Measurements from ENCODE around the gene NDUFA11.
"Not testable (repeated sequence)": the region's sequence is repeated elsewhere in the genome, so short reads cannot be mapped to it uniquely, and the experiment has no call there.

NDUFA11 gene

DNA sequence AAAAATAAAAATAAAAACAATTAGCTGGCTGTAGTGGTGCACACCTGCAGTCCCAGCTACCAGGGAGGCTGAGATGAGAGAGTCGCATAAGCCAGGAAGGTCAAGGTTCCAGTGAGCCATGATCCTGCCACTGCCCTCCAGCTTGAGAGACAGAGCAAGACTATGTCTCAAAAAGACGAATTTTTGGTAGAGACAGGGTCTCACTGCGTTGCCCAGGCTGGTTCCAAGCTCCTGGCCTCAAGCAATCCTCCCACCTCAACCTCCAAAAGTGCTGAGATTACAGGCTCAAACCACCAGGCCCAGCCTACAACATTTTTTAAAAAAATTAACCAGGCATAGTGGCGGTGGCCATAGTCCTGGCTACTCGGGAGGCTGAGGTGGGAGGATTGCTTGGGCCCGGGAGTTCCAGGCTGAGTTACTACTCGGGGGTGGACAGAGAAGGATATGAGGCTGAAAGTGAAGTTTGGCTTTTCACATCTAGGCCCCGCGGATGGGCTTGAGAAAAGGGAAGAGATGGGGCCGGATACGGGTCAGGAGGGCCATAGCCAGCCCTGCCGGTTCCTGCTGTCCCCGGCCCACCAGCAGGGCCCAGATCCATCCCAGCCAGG lies 10.2 kb downstream of the NDUFA11 start:
- no peak for DNase-seq (ENCODE audit: low read depth, low spot score)
- no peak overlapping the region for H3K27ac ChIP-seq

DNA sequence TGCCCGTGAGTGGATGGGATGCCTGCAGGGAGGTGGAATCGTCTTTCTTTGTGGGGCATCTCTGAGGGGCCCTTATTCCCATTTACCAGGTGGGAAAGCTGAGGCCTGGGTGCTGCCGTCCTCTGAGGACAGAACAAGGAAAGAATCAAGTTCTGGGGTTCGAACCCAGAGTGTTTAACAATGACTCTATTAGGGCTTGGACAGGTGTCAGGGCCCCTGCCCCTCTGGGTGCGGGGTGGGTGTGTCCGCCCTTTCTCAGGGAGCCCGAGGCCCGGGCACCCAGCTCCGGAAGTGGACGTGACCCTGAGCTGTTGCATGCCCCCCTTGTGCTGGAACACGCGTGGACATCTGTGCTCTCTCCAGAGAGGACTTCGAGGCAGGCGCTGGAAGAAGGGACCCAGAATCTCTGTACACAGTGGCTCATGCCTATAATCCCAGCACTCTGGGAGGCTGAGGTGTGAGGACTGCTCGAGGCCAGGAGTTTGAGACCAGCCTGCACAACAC lies 10.8 kb downstream of the NDUFA11 start:
- no peak for DNase-seq (ENCODE audit: low read depth, low spot score)
- no peak overlapping the region for H3K27ac ChIP-seq

DNA sequence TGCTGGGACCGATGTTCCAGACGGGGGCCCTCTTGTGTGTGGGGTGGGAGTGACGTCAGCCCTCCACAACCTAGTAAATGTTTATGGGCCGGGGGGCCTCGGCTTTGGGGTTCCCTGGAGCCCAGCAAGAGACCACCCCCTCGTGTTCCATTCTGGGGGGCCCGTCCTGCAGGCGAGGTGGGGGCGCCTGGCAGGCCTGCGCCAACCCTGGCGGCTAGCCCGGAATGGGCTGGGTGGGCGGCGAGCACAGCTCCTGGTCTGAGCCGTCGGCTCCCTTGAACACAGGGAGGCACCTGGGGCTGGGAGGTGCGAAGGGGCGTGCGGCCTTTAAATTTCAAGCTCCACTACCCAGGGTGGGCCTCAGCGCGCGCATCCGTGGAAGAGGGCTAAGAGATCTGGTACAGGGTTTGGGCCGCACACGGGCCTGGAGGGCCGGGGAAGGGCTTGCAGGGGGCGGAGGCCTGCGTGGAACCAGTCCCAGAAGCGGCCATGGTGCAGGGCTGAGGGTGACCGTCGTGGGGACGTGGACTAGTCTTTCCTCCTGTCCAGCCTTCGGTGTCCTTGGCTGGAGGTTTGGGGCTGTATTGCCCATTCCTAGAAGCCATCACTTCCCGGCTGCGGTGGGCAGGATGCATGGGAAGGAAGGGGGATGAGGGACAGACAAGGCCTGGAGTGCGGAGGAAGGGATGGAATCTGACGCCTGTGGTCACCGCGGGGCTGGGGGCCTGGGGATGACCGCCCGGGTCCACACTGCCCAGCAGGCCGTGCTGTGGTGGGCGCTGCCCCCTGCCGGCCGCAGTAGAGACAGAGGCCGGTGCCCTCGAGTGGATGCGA lies 11.4 kb downstream of the NDUFA11 start:
- H3K27ac ChIP-seq: no peak overlapping the region
- DNase-seq (ENCODE audit: low read depth, low spot score): no peak

DNA sequence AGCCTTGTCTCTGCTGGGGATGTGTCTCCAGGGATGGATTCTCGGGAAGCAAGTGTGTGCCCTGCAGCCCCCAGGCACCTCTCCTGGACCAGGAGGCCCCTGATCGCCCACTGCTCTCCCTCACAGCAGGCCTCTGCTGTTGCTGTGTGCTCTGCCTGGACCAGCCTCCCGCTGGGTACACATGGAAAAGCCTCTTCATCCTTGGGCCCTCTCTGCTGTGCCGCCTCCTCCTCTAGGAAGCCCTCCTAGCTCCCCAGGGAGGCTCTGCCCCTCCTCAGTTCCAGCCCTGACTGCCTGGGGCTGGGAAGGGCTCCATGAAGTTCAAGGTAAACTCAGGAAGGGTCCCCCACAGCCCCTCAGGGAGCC lies 12.0 kb downstream of the NDUFA11 start:
- DNase-seq (ENCODE audit: low read depth, low spot score): no peak
- no peak overlapping the region for H3K27ac ChIP-seq

DNA sequence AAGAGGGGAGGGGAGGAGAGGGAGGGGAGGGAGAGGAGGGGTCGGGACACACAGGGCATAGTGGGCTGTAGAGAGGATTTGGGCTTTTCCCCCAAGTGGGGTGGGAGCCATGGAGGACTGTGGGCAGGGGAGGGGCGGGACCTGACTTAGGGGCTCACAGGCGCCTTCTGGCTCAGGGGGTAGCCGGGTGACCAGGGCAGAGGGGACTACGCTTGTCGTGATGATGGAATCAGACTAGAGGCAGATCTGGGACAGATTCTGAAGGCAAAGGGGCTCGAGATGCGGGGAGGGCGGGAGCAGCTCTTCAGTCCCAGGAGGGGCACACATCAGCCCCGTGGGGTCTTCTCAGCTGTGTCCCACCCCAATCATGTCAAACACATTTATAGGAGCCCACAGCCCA lies 13.5 kb downstream of the NDUFA11 start:
- no peak for DNase-seq (ENCODE audit: low read depth, low spot score)
- H3K27ac ChIP-seq: no peak overlapping the region

DNA sequence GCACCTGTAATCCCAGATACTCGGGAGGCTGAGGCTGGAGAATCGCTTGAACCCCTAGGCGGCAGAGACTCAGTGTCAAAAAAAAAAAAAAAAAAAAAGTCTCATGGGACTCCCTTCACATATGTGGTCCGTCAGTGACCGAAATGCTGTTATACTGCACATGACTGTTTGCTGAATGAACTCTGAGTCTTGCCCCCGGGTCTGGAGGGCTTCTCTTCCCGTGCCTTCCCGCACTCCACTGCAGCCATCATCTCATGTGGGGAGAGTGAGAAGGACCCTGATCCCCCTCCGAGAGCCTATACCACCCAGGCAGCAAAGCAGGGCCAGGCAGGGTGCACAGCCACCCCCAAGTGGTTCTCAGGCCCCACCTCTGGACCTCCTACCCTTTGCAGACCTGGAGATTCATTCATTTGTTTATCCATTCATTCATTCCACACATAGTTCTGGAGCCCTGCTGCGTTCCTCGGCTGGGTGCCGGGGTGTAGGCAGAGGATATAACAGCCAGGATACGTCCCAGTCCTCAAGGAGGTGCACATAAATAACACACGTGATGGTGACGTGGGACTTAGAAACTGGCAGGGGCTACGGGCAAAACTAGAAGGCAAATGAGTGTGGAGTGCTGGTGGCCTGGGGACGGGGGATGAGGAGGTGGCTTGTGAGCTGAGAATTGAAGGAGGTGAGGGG lies 14.2 kb downstream of the NDUFA11 start:
- no peak overlapping the region for H3K27ac ChIP-seq
- no peak for DNase-seq (ENCODE audit: low read depth, low spot score)

DNA sequence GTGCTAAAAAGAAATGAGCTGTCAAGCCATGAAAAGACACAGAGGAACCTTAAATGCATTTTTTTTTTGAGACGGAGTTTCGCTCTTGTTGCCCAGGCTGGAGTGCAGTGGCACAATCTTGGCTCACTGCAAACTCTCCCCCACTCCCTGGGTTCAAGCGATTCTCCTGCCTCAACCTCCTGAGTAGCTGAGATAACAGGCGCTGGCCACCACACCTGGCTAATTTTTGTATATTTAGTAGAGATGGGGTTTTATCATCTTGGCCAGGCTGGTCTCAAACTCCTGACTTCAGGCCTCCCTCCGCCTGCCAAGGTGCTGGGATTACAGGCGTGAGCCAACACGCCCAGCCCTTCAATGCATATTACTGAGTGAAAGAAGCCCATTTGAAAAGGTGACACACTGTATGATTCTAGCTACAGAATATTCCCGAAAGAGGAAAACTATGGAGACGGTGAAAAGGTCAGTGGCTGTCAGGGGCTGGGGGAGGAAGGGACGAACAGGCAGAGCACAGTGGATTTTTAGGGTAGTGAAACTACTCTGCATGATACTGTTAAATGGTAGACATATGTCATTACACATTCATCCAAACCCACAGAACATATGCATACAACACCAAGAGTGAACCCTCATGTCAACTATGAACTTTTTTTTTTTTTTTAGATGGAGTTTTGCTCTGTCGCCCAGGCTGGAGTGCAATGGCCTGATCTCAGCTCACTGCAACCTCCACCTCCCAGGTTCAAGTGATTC lies 19.4 kb downstream of the NDUFA11 start:
- not testable (repeated sequence) for DNase-seq (ENCODE audit: low read depth, low spot score)

DNA sequence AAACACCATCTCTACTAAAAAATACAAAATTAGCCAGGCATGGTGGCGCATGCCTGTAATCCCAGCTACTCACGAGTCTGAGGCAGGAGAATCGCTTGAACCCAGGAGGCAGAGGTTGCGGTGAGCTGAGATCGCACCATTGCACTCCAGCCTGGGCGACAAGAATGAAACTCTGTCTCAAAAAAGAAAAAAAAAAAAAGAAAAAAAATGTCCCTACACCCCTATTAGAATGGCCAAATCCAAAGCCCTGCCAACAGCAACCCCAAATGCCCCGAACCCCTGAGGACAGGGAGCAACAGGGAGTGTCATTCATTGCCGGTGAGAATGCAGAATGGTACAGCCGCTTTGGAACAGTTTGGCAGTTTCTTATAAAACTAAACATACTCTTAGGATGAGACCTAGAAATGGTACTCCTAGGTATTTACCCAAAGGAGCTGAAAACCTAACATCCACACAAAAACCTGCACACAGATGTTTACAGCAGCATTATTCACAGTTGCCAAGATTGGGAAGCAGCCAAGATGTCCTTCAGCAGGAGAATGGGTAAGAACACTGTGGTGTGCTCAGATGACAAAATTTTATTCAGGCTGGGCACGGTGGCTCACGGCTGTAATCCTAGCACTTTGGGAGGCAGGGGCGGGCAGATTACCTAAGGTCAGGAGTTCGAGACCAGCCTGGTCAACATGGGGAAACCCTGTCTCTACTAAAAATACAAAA lies 20.3 kb downstream of the NDUFA11 start:
- not testable (repeated sequence) for DNase-seq (ENCODE audit: low read depth, low spot score); H3K27ac ChIP-seq

More for the DNA sequence above, 19.4 kb downstream of the NDUFA11 start:
- H3K27ac ChIP-seq: not testable (repeated sequence)

DNA sequence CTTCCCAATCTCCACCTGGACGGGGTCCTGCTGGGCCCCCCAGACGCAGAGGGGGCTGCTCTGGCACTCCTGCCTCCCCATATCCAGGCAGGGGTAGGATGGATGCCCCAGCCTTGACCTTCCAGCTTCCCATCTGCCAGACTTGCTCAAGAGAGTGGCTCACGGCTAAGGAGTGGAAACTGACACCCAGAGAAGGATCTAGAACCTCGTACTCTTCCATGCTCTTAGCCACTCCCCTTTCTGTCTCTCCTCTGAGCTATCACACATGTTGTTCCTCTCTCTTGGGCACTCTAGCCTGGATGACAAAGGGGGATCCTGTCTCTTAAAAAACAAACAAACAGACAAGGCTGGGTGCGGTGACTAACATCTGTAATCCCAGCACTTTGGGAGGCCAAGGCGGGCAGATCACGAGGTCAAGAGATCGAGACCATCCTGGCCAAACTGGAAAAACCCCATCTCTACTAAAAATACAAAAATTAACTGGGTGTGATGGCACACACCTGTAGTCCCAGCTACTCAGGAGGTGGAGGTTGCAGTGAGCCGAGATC lies 21.1 kb downstream of the NDUFA11 start:
- no peak for DNase-seq (ENCODE audit: low read depth, low spot score)
- no peak overlapping the region for H3K27ac ChIP-seq

DNA sequence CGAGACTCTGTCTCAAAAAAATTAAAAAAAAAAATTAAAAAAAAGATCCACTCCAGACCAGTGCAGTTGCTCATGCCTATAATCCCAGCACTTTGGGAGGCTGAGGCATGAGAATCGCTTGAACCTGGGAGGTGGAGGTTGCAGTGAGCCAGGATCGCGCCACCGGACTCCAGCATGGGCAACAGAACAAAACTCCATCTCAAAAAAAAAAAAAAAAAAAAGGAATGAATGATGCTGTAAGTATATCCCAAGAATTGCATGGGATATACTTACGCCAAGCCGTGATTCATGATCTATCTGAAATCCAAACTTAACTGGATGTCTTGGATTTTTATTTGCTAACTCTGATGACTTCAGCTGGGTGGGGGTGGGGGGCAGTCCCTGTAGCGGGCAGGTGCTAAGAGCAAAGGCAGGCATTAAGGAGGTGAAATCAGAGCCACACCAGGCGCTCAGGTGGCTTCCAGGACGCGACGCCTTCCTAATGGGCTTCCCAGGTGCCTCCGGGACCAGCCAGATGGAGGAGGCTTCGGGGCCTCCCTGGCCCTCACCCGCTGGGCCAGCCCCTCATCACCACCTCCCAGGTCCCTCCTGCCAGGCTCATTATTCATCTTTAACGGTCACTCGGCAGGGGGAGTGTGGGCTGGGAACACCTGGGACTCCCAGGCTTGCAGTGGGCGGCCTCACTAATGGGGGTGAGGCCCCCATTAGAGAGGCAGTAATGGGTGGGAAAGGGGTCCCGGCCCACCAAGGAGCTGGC lies 21.9 kb downstream of the NDUFA11 start:
- H3K27ac ChIP-seq: no peak overlapping the region
- DNase-seq (ENCODE audit: low read depth, low spot score): no peak

DNA sequence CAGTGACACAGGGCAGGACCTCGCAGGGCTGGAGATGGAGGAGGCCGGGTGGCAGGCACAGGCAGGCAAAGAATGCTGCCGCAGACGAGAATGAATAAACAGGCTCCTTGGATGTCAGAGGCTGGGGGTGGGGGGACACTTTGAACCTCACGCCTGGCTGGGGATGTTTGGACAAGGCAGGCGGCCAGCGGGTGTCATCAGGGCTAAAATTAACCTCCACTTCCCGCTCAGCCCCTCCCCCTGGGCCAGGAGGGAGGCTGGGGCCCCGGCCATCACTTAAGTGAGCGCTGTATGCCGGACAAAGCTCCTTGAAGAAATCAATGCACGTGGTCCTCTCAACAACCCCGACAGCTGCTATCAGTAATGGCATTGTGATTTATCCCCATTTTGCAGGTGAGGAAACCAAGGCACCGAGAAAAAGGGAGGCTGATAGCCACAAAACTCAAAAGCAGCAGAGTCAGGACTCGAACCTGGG lies 22.9 kb downstream of the NDUFA11 start:
- no peak overlapping the region for H3K27ac ChIP-seq
- no peak for DNase-seq (ENCODE audit: low read depth, low spot score)

DNA sequence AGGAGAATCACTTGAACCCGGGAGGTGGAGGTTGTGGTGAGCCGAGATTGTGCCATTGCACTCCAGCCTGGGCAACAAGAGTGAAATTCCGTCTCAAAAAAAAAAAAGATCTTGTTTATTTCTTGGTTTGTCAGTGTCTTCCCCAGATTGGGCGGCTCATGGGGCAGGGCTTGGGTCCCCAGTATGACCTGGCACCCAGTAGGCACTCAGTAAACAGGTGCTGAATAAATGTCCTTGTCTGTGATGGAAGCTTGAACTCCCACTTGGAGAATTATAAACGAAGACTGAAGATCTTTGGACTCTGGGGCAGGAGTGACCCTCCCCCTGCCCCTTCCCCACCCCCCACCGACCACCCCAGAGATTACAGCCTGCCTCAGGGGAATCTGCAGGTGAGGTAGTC lies 23.4 kb downstream of the NDUFA11 start:
- H3K27ac ChIP-seq: no peak overlapping the region
- no peak for DNase-seq (ENCODE audit: low read depth, low spot score)

DNA sequence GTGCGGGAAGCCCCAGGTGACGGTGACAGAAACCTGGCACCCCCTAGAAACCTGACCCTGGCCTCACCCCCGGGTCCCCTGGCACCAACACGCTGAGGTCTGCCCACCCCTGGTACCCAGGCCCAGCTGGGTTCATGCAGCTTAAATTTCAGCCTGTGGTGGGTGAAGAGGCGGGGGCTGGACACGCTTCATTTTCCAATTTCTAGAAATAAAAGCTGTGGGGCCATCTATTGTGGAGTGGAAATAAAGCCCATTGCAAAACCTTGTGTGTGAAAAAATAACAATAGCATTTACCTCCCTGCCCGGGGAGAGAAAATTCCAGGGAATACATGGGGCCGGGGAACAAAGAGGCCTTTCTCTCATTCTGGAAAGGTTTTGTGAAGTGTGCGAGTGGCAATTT lies 25.7 kb downstream of the NDUFA11 start:
- no peak overlapping the region for H3K27ac ChIP-seq
- no peak for DNase-seq (ENCODE audit: low read depth, low spot score)

DNA sequence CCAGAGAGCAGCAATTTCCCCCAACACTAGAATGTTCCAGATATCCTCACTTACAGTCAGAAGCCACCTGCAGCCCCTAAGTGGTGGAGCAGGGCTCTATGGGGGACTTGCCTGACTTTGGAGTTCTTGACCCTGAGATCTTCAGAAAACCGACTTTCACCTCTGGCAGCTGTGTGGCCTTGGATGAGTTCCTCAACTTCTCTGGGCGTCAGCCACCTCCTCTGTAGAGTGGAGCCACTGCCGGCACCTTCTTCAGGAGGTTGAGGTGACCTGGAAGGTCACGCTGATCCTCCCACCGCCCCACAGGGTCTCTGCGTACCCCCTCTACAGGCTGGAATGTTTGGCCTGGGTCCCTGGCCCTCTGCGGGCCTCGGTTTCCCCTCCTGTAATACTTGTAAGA lies 26.2 kb downstream of the NDUFA11 start:
- no peak overlapping the region for H3K27ac ChIP-seq
- DNase-seq (ENCODE audit: low read depth, low spot score): no peak

DNA sequence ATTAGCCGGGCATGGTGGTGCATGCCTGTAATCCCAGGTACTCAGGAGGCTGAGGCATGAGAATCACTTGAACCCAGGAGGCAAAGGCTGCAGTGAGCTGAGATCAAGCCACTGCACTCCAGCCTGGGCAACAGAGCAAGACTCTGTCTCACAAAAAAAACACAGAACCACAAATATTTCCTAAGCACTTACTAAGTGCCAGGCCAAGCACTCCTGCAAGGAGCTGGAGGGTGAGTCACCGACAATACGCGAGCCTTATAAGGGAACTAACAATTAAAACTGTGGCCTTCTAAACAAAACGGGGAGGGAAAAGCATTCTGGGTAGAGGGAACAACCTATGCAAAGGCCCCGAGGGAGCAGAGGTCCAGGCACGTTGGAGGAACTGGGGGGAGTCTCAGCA lies 29.1 kb downstream of the NDUFA11 start:
- DNase-seq (ENCODE audit: low read depth, low spot score): not testable (repeated sequence)
- peak overlapping the region; percentile 15 for H3K27ac ChIP-seq

DNA sequence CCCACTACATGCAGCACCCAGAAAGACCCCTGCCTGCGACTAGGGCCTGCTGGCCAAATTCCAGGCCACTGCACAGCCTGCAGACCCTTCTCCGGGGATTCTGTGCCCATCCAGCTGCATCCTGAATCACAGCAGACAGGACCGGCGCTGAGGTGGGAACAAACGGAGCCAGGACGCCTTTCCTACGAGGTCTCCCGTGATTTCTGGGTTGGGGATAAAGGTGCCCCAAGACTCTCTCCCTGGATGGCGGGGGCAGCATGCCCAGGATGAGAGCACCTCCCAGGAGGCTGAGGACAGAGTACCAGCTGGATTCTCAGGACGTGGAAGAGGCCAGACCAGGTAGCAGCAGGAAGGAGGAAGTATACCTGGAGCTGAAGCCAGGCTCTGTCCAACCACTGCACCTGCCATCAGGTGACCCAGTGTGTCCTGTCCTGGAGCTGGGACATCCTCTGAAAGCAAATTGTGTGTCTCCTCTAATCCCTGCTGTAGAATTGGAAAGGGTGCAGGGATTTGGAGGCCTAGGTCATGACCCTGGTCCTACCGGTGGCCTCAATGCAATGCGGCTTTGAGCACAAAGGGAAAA lies 29.9 kb downstream of the NDUFA11 start:
- no peak for DNase-seq (ENCODE audit: low read depth, low spot score)
- H3K27ac ChIP-seq: no peak overlapping the region

DNA sequence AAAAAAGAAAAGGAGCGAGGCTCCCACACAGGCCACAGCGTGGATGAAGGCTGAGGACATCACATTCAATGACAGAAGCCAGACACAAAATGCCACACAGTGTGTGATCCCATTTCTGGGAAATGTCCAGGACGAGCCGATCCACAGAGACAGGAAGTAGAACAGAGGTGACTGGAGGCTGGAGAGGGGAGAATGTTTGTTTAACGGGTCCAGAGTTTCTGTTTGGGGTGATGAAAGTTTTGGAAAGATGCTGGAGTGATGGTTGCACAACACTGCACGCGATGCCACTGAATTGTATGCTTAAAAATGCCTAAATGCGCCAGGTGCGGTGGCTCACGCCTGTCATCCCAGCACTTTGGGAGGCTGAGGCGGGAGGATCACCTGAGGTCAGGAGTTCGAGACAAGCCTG lies 32.6 kb downstream of the NDUFA11 start:
- no peak overlapping the region for H3K27ac ChIP-seq

More for the DNA sequence above, 32.6 kb downstream of the NDUFA11 start:
- DNase-seq (ENCODE audit: low read depth, low spot score): no peak

All from epithelial cell of prostate (primary cell).